Activated CD4-positive, alpha-beta T cell treated with anti-CD3 and anti-CD28 coated beads, Interleukin-2, amount 10 ng/mL, durations not matched to agents 7 days and 5 days (primary cell): ENCODE data around the gene MYBPC3. TPM values are rescaled to one million over a fixed set of nuclear protein-coding genes. Genes with fewer than 3 reads are reported as not detected.
A peak's percentile ranks its signal among the peaks of the same experiment; 100 is the strongest.

Experiments
- CTCF ChIA-PET: fragments of 350-600 bp; sonication (Branson Sonifier 250); formaldehyde crosslinking; loops from one replicate; lab custom pipeline; 2021; ENCODE audit warnings: antibody characterized with exemption; lab: Charles Lee
- POLR2A ChIA-PET: fragments of 350-600 bp; sonication (Branson Sonifier 250); formaldehyde crosslinking; loops from one replicate; lab custom pipeline; 2021; ENCODE audit warnings: antibody characterized with exemption; lab: Charles Lee
- DNase-seq: peaks from one replicate; pipeline ENCODE4 v3.0.0-alpha.2; 2020
- H3K27ac Mint-ChIP-seq: one replicate; pipeline ENCODE4 v1.8.0; 2021; ENCODE audit warnings: mild to moderate bottlenecking, moderate library complexity, mixed read lengths
- H3K27me3 Mint-ChIP-seq: one replicate; pipeline ENCODE4 v1.8.0; 2021; ENCODE audit warnings: mixed read lengths
- H3K36me3 Mint-ChIP-seq: one replicate; pipeline ENCODE4 v1.8.0; 2021; ENCODE audit warnings: low read depth, mixed read lengths
- H3K4me1 Mint-ChIP-seq: one replicate; pipeline ENCODE4 v1.8.0; 2021; ENCODE audit warnings: mixed read lengths
- H3K4me3 Mint-ChIP-seq: one replicate; pipeline ENCODE4 v1.8.0; 2021; ENCODE audit warnings: mild to moderate bottlenecking, moderate library complexity, mixed read lengths
- H3K9me3 Mint-ChIP-seq: one replicate; pipeline ENCODE4 v1.8.0; 2021; ENCODE audit warnings: mixed read lengths
- microRNA-seq: library from miRNA; unstranded; fragments of <30 nt; microRNA quantifications from one replicate; pipeline ENCODE4 v1.2.0, GENCODE V29; 2021; ENCODE audit warnings: borderline microRNAs expressed, borderline replicate concordance
- total RNA-seq, 2 experiments: library from RNA; stranded (reverse); gene quantifications; one replicate each; pipeline ENCODE4 v1.2.3, GENCODE V29; 2021

MYBPC3 gene
- total RNA-seq, 2 experiments from 2014 or later, result not detected

DNA sequence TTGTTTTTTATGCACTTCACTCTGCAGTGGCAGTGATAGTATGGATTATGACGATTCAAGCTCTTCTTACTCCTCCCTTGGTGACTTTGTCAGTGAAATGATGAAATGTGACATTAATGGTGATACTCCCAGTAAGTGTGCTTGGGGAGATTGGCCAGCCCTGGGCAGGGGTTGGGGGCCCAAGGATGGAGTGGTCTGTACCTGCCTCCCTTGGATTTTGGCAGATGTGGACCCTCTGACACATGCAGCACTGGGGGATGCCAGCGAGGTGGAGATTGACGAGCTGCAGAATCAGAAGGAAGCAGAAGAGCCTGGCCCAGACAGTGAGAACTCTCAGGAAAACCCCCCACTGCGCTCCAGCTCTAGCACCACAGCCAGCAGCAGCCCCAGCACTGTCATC is 68.4 kb downstream of the MYBPC3 start:
- DNase-seq, result no peak
- peaks cover 64% of the 10 kb centered on the region for H3K36me3 Mint-ChIP-seq
- ChIA-PET CTCF (interaction anchor here (1.0 to 3.0 kb wide), 2 partner anchors 9 to 13 kb away, joined by 3 to 9 read pairs; no protein-coding TSS in a partner anchor), POLR2A (no interaction called here)
- H3K27ac Mint-ChIP-seq, result no peak overlapping the region
- H3K9me3 Mint-ChIP-seq, result no peaks in the 10 kb centered on the region
- no peak overlapping the region for H3K4me3 Mint-ChIP-seq
- H3K4me1 Mint-ChIP-seq, result no peaks in the 10 kb centered on the region
- H3K27me3 Mint-ChIP-seq, result no peaks in the 10 kb centered on the region

DNA sequence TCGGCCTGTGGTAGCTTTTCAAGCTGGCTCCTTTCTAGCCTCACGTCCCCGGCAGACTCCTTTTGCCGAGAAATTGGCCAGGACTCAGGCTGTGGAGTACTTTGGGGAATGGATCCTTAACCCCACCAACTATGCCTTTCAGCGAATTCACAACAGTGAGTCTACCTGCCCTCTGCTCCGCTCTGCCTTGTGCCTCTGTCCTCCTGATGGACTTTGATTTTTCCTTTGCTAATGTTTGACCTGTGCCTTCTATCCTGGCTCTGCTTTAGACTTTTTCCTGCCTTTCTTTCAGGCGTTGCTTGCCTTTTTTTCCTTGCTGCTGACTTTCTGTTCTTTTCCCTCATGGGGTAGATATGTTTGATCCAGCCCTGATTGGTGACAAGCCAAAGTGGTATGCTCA is 70.0 kb downstream of the MYBPC3 start:
- Mint-ChIP-seq H3K36me3 (peaks cover 63% of the 10 kb centered on the region), H3K4me1 (no peaks in the 10 kb centered on the region), H3K27me3 (no peaks in the 10 kb centered on the region), H3K9me3 (no peaks in the 10 kb centered on the region), H3K4me3 (no peak overlapping the region), H3K27ac (peak overlapping the region; percentile 16)
- CTCF ChIA-PET, result no interaction called here
- no peak for DNase-seq
- POLR2A ChIA-PET, result no interaction called here

Small RNAs within 50 kb of the gene (microRNA-seq; reads per million reads assigned to microRNA genes)
- not detected for gene MIR4487

Other genes with a start within 250 kb of the MYBPC3 start
- gene ARFGAP2, start 175.8 kb downstream of the MYBPC3 start, total RNA-seq, result 100 to 1,000 TPM in 1 of 2 experiments, 10 to 100 TPM in 1; 88.1 to 103 TPM
- 1 to 10 TPM; 1.8 to 2.2 TPM for gene PACSIN3, start 166.3 kb downstream of the MYBPC3 start, total RNA-seq
- 100 to 1,000 TPM; 156 to 166 TPM for gene DDB2, start 137.7 kb downstream of the MYBPC3 start, total RNA-seq
- 10 to 100 TPM; 28.0 to 31.7 TPM for gene ACP2, start 103.9 kb downstream of the MYBPC3 start, total RNA-seq
- gene NR1H3, start 94.7 kb downstream of the MYBPC3 start, total RNA-seq, result 10 to 100 TPM in 1 of 2 experiments, 1 to 10 TPM in 1; 8.4 to 10.0 TPM
- gene MADD, start 82.6 kb downstream of the MYBPC3 start, total RNA-seq, result 10 to 100 TPM; 93.3 to 95.1 TPM
- not detected for gene SPI1, start 25.8 kb upstream of the MYBPC3 start, total RNA-seq
- gene SLC39A13, start 55.9 kb upstream of the MYBPC3 start, total RNA-seq, result 10 to 100 TPM; 22.4 to 28.1 TPM
- gene PSMC3, start 73.7 kb upstream of the MYBPC3 start, total RNA-seq, result 100 to 1,000 TPM; 153 to 162 TPM
- gene RAPSN, start 96.4 kb upstream of the MYBPC3 start, total RNA-seq, result under 1 TPM; 0.48 to 0.50 TPM
- 100 to 1,000 TPM; 102 to 105 TPM for gene CELF1, start 200.4 kb upstream of the MYBPC3 start, total RNA-seq
- gene PTPMT1, start 212.9 kb upstream of the MYBPC3 start, total RNA-seq, result 10 to 100 TPM; 34.2 to 40.5 TPM
- gene KBTBD4, start 226.3 kb upstream of the MYBPC3 start, total RNA-seq, result 10 to 100 TPM; 17.2 to 20.3 TPM
- 100 to 1,000 TPM; 105 to 110 TPM for gene NDUFS3, start 226.4 kb upstream of the MYBPC3 start, total RNA-seq
- gene FAM180B, start 234.0 kb upstream of the MYBPC3 start, total RNA-seq, result under 1 TPM in 1 of 2 experiments, not detected in 1; 0.25 TPM
- under 1 TPM in 1 of 2 experiments, not detected in 1; 0.22 TPM for gene C1QTNF4, start 241.7 kb upstream of the MYBPC3 start, total RNA-seq